ENCODE measurements around the gene MAN2B2. TPM values are rescaled to one million over a fixed set of nuclear protein-coding genes. Genes with fewer than 3 reads are reported as not detected.
"Not testable (repeated sequence)": the region's sequence is repeated elsewhere in the genome, so short reads cannot be mapped to it uniquely, and the experiment has no call there.

The MAN2B2 gene
- total RNA-seq, 1 donor from 2014 or later = 15.2 TPM

DNA sequence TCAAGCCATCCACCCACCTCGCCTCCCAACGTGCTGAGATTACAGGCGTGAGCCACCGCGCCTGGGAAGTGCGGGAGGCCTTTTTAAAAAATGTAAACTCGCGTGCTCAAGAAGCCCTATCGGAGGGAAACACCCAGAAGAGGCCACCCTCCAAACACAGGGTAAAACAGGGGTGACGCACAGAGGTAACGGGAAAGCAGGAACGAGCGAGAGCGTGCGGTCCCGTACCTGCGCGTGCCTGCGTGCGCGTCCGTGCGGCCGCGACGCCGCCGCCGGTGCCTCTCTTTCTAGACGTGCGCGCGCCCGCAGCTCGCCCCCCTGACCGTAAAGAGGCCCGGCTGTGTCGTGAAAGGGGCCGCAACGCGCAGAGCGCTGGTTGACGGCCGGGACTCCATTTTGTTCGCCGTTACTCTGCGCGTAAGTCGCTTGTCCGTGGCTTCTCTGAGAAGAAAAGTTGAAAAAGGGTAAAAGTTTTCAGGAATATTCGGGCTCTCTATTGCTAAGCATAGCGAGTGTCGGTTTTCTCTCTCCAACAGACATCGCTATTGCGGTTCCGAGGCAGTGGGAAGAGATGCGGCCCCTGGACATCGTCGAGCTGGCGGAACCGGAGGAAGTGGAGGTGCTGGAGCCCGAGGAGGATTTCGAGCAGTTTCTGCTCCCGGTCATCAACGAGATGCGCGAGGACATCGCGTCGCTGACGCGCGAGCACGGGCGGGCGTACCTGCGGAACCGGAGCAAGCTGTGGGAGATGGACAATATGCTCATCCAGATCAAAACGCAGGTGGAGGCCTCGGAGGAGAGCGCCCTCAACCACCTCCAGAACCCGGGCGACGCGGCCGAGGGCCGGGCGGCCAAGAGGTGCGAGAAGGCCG lies 65.5 kb downstream of the MAN2B2 start, which contains the start of gene MRFAP1:
Gene MRFAP1, plus strand, starts transcription at position 394 of the 872 bp plus-strand sequence. Its CDS starts 178 bp downstream, at position 572.
- peak; percentile 96 for DNase-seq (ENCODE audit: low read depth)

DNA sequence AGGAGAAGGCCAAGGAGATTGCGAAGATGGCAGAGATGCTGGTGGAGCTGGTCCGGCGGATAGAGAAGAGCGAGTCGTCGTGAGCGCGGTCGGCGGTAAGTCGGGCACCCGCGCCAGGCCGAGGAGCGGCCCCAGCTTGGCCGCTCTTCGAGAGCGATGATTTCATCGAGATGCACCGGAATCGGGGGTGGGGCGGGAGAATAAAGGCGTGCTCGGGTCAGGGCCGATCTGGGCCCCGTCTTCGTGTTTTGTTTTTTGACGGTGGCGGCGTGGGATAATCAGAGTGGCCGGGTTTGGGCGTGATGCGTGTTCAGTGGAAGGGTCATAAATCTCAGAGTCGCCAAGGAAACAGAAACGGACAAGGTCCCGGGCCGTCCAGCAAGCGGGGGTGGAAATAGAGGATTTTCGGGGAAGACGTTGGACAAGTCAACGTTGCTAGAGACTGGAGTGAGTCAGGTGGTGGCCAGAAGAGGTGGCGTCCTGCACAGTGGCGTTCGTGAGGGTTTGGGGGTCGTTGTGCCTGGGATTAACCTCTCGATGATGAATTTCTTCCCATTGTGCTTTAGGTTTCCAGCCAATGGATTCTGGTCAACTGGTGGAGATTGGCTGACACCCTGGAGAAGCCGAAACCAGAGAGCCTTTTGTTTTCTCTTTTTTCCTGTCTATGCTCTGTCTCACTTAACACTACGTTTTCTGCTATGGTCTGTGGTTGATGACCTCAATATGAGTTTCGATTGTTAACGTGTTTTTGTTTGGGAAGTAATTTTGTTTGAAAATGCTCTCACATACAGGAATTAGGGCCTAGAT lies 66.4 kb downstream of the MAN2B2 start:
- peak; percentile 52 for DNase-seq (ENCODE audit: low read depth)

DNA sequence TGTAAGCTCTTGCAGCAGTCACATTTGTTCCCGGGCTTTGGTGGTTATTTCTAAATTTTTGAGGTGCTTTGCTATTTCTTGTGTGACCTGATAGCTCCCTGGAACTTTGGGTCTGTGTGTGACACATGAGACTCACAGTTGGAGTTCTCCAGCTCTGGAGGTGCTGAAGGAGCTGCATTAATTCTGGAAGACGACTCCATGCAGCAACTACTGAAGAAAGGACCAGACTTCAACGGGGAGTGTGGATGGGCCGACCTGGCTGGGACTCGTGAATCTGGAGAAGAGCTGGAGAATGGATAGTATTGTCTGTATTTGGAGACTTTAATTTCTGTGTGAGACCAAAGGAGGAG lies 67.0 kb downstream of the MAN2B2 start:
- peak; percentile 64 for DNase-seq (ENCODE audit: low read depth)

DNA sequence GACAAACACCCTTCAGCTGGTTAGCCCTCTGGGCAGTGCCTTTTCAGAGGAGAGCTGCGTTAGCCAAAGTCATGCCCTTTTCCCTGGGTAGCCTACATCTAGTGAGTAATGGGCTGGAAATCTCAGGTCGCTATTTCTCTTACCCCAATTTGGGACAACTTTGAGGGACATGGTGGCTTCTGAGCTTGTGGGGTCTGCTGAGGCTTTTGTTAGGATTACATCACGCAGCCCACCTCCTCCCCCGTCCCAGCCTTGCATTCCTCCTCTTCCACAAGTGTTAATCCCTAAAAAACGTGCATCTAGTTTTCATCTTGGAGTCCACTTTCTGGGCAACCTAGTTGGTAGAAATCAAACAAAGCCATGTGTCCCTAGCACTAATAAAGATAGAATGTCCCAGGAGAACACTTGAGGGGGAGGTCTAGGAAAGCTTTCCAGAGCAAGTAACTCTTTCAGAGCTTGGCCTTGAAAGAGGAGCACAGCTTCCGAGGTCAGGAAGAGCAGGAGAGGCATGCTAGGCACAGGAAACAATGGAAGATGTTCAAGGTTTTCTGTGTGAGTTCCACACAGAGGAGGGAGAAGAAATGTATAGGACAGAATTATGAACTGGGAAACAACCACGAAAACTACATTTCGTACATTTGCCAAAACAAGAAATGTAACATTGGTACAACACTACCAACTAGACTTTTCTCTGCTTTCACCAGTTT lies 68.3 kb downstream of the MAN2B2 start:
- no peak for DNase-seq (ENCODE audit: low read depth)

DNA sequence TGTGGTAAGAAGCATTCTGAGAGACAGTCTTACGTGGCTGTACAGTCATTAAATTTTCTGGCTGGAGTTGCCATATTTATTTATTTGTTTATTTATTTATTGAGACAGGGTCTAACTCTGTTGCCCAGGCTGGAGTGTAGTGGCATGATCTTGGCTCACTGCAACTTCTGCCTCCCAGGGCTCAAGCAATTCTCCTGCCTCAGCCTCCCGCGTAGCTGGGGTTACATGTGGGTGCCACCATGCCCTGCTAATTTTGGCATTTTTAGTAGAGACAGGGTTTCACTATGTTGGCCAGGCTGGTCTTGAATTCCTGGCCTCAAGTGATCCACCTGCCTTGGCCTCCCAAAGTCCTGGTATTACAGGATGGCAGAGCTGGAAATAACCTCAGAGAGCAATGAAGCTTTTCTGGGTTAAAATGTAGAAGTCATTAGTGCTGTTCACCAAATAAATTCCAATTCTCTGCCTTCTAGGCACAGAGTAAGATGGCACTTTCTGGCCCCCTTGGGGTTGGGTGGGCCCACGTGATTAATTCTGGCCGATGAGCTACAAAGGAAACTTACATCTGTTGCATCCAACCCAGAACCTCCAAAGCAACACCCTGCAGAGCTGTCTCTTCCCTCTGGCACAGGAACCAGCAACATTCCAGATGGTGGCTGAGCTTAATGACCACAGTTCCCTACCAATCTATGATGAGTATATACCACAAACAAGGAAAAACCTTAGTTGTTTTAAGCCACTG lies 70.0 kb downstream of the MAN2B2 start:
- no peak for DNase-seq (ENCODE audit: low read depth)

DNA sequence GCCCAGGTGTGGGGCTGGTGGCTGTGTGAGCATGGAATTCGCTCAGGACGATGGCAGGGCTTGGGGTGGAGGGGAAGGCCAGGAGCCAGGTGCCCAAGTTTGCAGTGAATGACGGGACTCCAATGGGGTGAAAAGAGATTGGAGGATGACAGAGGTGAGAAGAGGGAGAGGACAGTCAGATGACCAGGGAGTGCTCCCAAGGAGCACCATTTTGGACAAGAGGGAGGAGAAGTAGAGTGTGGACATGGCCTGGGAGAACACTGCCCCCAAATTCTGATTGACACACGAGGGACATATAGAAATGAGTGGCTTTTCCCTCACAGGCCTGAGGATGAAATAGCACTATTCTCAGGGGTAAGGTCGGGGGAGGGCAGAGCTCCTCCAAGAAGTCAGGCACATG lies 72.2 kb downstream of the MAN2B2 start:
- no peak for DNase-seq (ENCODE audit: low read depth)

DNA sequence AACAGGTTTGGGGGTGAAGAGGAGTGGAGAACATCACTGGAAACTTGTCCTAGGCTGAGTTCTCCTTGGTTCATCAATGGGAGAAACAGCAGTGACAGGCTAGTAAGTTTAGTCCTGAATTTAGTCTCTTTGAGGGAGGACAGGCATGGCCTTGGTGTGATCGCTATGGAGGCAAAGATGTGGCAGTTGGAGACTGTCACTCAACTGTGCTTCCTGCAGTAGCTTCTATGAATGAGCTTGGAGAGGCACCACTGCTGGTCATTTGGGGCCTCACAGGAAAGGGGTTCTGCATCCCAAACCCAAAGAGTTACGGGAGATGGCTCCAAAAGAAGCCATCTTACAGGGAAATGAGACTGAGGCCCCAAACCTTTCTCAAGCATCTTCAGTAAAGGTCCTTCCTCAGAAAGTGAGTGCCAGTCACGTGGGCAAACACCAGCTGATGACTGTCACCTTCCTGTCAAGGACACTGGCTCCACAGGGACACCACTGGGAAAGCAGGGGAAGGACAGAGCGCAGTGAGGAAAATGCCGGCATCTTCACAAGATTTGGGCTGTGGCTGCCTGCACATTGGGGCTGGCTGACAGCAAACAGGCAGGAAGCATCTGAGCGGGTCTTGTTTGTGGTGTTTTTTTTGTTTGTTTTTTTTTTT lies 72.7 kb downstream of the MAN2B2 start:
- no peak for DNase-seq (ENCODE audit: low read depth)

DNA sequence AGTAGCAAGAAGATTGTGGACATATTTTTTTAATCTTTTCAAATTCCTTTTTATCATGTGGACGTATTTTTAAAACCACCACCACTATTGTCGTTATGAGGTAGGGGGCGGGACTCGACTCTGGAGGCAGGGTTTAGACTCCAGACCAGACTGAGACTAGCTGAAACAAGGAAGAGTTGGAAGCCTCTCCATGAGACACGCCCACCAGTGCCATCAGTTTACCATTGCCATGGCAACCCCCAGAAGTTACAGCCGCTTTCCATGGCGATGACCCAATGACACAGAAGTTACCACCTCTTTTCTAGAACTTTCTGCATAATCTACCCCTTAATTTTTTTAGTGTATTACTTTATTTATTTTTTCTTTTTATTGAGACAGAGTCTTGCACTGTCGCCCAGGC lies 74.2 kb downstream of the MAN2B2 start:
- DNase-seq (ENCODE audit: low read depth) = no peak

DNA sequence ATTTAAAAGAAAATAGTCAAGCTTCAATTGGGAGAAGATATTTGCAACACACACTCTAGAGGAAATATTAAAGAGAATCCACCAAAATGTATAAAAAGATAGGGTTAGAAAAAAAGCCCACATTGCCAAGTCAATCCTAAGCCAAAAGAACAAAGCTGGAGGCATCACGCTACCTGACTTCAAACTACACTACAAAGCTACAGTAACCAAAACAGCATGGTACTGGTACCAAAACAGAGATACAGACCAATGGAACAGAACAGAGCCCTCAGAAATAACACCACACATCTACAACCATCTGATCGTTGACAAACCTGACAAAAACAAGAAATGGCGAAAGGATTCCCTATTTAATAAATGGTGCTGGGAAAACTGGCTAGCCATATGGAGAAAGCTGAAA lies 79.2 kb downstream of the MAN2B2 start:
- not testable (repeated sequence) for DNase-seq (ENCODE audit: low read depth)

DNA sequence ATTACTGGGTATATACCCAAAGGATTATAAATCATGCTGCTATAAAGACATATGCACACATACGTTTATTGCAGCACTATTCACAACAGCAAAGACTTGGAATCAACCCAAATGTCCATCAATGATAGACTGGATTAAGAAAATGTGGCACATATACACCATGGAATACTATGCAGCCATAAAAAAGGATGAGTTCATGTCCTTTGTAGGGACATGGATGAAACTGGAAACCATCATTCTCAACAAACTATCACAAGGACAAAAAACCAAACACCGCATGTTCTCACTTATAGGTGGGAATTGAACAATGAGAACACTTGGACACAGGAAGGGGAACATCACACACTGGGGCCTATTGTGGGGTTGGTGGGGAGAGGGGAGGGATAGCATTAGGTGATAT lies 80.3 kb downstream of the MAN2B2 start:
- not testable (repeated sequence) for DNase-seq (ENCODE audit: low read depth)

DNA sequence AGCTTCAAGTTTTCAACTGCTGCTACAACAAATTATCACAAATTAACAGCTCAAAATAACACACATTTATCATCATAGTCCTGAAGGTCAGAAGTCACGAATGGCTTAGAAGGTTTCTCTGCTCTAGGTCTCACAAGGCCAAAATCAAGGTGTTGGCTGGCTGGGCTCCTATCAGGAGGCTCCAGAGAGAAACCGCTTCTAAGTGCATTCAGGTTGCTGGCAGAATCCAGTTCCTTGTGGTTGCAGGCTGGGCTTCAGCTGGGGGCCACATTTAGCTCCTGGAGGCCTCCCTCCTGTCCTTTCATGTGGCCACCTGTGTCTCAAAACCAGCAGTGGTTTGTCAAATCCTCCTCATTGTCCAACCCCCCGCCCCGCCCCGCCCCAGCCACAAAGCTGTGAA lies 80.9 kb downstream of the MAN2B2 start:
- peak; percentile 43 for DNase-seq (ENCODE audit: low read depth)

DNA sequence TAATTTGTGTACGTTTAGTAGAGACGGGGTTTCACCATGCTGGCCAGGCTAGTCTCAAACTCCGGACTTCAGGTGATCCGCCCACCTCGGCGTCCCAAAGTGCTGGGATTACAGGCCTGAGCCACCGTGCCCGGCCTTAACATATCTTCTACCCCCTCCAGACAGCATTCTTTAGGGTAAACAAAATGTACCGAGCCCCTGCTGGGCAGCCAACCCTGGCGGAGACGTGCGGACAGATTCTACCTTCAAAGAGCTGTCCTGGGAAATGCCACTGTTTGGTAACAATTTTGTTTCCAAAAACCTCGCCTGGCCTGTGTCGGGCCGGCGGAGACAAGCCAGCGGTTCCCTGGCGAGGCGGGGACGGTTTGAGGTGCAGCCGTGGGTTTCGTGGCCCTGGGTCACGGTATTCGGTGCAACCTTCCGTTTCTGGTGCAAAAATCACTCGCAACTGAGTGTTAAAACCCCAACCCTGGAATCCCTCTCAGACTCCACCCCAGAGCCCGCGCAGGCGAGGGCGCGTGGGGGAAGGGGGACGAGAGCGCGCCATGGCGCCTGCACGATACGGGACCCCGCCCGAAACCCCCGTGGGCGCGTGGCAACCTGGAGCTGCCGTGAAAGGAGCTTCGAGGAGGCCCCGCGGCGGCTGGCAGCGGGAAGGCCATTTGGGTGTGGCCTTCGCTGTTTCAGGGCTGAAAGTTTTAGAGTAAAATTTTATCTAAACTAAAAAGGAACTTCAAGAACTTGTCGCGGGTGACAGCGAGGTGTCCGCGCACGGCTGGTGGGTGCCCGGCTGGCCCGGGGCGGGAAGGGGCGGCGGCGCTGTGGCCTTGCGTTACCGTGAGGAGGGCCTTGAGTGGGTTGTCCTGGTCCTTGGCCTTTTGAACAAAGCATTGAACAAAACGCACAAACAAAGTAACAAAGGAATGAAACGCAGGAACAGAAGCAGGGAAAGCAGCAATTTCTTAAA lies 82.5 kb downstream of the MAN2B2 start:
- no peak for DNase-seq (ENCODE audit: low read depth)

DNA sequence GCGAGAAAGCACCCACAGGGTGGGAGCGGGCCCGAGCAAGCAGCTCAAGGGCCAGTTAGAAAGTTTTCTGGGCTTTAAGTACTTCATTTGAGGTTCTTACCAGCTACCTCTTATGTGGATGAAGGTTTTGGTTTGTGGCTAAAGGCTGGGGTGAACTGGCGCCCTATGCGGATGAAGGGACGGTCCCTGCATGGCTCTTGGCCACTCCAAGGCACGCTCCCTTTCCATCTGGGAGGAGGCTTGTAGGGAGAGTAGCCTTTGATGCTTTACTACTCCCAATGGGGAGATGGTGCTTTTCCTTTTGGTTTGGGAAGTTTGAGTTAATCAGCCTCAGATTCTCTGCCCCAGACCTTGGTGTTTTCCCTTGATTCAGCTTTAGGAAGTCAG lies 83.2 kb downstream of the MAN2B2 start:
- no peak for DNase-seq (ENCODE audit: low read depth)

DNA sequence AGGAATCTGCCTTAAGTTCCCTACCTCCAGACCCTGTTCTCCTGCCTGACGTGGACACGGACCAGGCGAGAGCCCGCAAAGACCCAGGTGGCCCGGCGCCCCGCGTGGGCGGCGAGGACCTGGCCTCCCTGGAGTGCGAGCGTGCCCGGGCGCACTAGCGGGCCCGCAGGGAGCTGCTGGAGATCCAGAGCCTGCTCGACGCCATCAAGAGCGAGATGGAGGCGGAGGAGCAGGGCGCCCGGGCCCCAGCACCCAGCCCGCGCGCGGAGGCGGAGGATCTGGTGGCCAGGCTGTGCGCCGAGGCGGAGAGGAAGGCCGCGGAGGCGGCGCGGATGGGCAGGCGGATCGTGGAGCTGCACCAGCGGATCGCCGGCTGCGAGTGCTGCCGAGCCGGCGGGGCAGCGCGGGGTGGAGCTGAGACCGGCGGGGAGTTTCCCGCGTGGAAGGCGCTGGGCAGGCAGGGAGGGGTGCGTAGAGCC lies 83.6 kb downstream of the MAN2B2 start:
- DNase-seq (ENCODE audit: low read depth) = peak; percentile 13

DNA sequence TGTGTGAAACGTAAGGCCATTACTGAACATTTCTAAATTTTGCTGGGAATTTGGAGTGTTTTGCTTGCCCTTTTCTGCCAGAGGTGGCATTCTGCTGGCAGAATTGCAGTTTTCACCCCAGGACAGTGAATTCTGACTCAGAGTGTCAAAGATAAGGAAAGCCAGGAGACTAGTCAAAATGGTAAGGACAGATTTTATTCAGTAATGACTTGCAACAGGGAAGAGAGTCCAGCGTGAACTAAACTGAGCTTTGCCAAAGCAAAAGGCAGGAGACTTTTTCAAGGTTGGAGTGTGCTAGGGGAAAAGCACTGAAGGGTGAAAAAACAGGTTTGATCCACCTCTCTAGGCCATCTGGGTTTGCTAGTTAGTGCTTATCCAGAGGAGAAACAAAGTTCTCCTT lies 84.9 kb downstream of the MAN2B2 start:
- DNase-seq (ENCODE audit: low read depth) = no peak

DNA sequence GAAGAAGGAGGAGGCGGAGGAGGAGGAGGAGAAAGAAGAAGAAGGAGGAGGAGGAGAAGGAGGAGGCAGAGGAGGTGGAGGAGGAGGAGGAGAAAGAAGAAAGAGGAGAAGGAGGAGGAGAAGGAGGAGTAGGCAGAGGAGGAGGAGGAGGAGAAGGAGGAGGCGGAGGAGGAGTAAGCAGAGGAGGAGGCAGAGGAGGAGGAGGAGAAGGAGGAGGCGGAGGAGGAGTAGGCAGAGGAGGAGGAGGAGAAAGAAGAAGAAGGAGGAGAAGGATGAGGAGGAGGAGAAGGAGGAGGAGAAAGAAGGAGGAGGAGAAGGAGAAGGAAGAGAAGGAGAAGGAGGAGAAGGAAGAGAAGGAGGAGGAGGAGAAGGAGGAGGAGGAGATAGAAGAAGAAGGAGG lies 85.4 kb downstream of the MAN2B2 start:
- DNase-seq (ENCODE audit: low read depth) = no peak

DNA sequence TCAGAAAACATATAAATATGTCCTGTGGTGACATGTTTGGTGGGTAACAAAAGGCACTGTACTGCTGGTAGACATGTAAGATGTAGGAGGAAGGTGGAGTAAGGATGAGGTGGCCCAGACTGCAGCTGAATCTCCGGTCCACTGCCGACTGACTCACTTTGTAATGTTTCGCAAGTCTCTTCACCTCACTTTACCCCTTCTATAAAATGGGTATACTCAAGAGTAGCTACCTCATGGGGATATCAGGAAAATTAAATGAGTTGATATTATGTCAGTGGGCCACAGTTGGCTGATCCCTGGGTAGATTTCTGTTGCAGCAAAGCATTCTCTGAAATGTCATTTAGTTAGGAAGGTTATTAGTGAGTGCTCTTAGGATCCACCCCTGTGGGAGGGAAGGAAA lies 87.6 kb downstream of the MAN2B2 start:
- no peak for DNase-seq (ENCODE audit: low read depth)

DNA sequence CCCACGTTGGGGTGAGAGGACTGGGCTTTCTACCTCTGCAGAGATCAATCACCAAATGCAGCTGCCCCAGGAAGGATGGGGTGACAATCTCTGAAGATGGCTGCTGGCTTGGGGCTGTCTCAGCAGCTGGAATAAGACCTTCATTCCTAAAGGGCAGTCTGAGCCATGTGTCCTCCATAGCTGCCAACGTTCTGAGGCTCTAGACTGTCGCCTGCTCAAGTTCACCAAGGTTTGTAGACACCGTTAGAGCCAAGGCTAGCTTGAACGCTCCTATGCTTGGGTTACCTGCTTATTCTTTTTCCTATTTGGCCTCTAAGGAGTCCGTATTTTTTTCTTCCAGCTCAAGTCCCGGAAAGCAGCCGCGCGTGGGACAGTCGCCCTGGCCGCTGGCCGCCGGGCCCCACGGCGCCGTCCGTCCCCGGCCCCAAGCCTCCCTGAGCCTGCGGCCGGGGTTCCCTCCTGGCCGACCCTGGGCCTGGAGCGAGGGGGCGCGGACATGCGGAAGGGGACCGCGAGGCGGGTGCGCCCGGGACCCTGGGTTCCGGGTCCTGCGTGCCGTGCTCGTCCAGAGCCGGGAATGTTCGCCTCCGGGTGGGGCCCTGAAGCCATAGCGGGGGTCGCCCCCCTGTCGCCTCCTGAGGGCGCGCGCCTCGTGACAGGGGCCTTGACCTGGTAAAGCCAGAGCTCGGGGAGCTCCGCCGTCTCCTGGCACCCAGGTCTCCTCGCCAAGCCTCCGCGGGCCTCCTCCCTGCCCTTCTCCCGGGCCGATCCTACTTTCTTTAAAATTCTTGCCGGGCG lies 88.8 kb downstream of the MAN2B2 start:
- no peak for DNase-seq (ENCODE audit: low read depth)

DNA sequence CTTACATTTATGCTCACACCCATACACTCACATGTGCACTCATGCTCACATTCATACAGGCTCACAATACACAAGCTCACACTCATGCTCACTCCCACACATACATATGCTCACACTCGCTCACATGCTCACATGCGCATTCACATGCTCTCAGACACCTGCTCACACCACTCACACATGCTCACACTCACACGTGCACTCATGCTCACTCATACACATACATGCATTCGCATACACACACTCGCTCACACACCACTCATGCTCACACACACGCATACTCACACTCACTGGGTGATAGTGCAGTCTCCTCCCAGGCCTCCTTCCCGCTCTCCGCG lies 90.3 kb downstream of the MAN2B2 start:
- DNase-seq (ENCODE audit: low read depth) = no peak

All from myocyte (in vitro differentiated cells).